Parathyroid adenoma (tissue), 2 donors: Measurements from ENCODE around the gene TDRD12.

Experiments
- H2AFZ ChIP-seq: fragments of 300-600 bp; sonication (generic); one replicate; pipeline ENCODE4 v1.7.0; 2017; ENCODE audit warnings: antibody characterized with exemption, mild to moderate bottlenecking
- H3K27ac ChIP-seq: fragments of 300-600 bp; sonication (generic); one replicate; pipeline ENCODE4 v1.7.0; 2017
- H3K27me3 ChIP-seq: fragments of 300-600 bp; sonication (generic); one replicate; pipeline ENCODE4 v1.7.0; 2017; ENCODE audit warnings: low read length; ENCODE audit not compliant: control insufficient read depth, insufficient read depth
- H3K36me3 ChIP-seq: fragments of 300-600 bp; sonication (generic); one replicate; pipeline ENCODE4 v1.7.0; 2017; ENCODE audit warnings: low read length; ENCODE audit not compliant: control insufficient read depth, insufficient read depth
- H3K4me1 ChIP-seq: fragments of 300-600 bp; sonication (generic); one replicate; pipeline ENCODE4 v1.7.0; 2017; ENCODE audit warnings: control low read depth
- H3K4me2 ChIP-seq: fragments of 300-600 bp; sonication (generic); one replicate; pipeline ENCODE4 v1.7.0; 2017; ENCODE audit warnings: low read length
- H3K4me3 ChIP-seq: fragments of 300-600 bp; sonication (generic); one replicate; pipeline ENCODE4 v1.7.0; 2017; ENCODE audit warnings: low read depth, low read length
- H3K79me2 ChIP-seq: fragments of 300-600 bp; sonication (generic); one replicate; pipeline ENCODE4 v1.7.0; 2017; ENCODE audit warnings: control low read depth
- H3K9ac ChIP-seq: fragments of 300-600 bp; sonication (generic); one replicate; pipeline ENCODE4 v1.7.0; 2017; ENCODE audit warnings: mild to moderate bottlenecking
- H3K9me3 ChIP-seq: fragments of 300-600 bp; sonication (generic); one replicate; pipeline ENCODE4 v1.7.0; 2017; ENCODE audit warnings: low read length; ENCODE audit not compliant: control insufficient read depth
- TF ChIP-seq, protein P1 (sequence below): fragments of 300-600 bp; sonication (generic); IDR thresholded peaks from one replicate; pipeline ENCODE4 v1.7.0; 2017; ENCODE audit warnings: antibody characterized with exemption, mild to moderate bottlenecking
- donor health status: primary hyperparathyroidism.

Gene TDRD12

DNA sequence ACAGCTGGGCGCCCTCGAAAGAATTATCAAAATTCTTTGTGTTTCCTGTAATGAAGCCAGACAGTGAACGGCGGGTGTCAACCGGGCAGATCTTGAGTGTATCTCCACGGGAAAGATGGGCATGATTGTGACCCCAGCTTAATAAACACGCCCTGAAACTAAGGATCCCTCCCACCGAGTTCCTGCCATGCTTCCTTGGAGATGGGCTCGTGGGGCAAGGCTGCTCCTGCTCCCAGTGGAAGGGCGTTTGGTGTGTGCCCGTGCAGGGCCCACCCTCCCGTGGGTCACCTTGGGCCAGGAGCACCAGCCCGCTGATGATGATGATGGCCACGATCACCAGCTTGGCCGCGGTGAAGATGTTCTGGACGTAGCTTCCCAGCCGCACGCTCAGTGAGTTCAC is 142.6 kb downstream of the TDRD12 start:
- H3K9ac ChIP-seq = no peak overlapping the region
- H3K4me3 ChIP-seq = no peak overlapping the region
- H3K27ac ChIP-seq = no peak overlapping the region

DNA sequence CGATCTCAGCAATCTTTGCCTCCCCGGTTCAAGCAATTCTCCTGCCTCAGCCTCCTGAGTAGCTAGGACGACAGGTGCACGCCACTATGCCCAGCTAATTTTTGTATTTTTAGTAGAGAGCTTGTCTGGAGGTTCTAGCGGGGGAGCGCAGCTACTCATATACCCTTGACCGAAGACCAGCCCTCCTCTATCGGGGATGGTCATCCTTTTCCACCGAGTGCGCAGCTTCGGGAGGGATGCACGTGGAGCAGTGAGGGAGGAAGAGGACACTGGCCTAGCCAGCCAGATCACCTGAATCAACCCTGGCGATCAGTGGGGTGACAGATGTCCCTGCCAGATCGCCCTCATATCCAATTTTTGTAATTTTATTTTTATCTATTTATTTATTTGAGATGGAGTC is 143.2 kb downstream of the TDRD12 start:
- Histone ChIP-seq H2AFZ (no peak overlapping the region), H3K27ac (no peak overlapping the region), H3K79me2 (no peaks in the 10 kb centered on the region), H3K4me3 (no peak overlapping the region), H3K9ac (no peak overlapping the region), H3K9me3 (no peaks in the 10 kb centered on the region), H3K4me2 (no peak overlapping the region), H3K36me3 (no peaks in the 10 kb centered on the region), H3K27me3 (no peaks in the 10 kb centered on the region), H3K4me1 (no peaks in the 10 kb centered on the region)
- TF ChIP-seq, protein P1, sequence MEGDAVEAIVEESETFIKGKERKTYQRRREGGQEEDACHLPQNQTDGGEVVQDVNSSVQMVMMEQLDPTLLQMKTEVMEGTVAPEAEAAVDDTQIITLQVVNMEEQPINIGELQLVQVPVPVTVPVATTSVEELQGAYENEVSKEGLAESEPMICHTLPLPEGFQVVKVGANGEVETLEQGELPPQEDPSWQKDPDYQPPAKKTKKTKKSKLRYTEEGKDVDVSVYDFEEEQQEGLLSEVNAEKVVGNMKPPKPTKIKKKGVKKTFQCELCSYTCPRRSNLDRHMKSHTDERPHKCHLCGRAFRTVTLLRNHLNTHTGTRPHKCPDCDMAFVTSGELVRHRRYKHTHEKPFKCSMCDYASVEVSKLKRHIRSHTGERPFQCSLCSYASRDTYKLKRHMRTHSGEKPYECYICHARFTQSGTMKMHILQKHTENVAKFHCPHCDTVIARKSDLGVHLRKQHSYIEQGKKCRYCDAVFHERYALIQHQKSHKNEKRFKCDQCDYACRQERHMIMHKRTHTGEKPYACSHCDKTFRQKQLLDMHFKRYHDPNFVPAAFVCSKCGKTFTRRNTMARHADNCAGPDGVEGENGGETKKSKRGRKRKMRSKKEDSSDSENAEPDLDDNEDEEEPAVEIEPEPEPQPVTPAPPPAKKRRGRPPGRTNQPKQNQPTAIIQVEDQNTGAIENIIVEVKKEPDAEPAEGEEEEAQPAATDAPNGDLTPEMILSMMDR = no peak

More for the DNA sequence above, 142.6 kb downstream of the TDRD12 start:
- no peaks in the 10 kb centered on the region for H3K4me1 ChIP-seq
- H3K79me2 ChIP-seq = no peaks in the 10 kb centered on the region
- H3K36me3 ChIP-seq = no peaks in the 10 kb centered on the region
- TF ChIP-seq, protein P1 = no peak
- no peak overlapping the region for H3K4me2 ChIP-seq
- no peak overlapping the region for H2AFZ ChIP-seq
- no peaks in the 10 kb centered on the region for H3K9me3 ChIP-seq
- no peaks in the 10 kb centered on the region for H3K27me3 ChIP-seq

DNA sequence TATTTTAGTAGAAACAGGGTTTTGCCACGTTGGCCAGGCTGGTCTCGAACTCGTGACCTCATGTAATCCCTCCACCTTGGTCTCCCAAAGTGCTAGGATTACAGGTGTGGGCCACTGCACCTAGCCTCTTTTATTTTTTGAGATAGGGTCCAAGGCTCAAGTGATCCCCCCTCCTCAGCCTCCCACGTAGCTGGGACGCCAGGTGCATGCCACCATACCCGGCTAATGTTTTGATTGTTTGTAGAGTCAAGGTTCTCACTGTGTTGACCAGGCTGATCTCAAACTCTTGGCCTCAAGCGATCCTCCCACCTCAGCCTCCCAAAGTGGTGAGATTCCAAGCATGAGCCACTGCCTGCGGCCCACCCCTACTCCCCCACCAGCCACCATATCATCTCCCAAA is 143.7 kb downstream of the TDRD12 start:
- Histone ChIP-seq H3K4me3 (no peak overlapping the region), H3K4me2 (no peak overlapping the region), H3K9me3 (no peaks in the 10 kb centered on the region), H3K27ac (no peak overlapping the region), H3K4me1 (no peaks in the 10 kb centered on the region), H3K9ac (no peak overlapping the region), H3K79me2 (no peaks in the 10 kb centered on the region), H2AFZ (no peak overlapping the region), H3K27me3 (no peaks in the 10 kb centered on the region), H3K36me3 (no peaks in the 10 kb centered on the region)
- TF ChIP-seq, protein P1 = no peak

DNA sequence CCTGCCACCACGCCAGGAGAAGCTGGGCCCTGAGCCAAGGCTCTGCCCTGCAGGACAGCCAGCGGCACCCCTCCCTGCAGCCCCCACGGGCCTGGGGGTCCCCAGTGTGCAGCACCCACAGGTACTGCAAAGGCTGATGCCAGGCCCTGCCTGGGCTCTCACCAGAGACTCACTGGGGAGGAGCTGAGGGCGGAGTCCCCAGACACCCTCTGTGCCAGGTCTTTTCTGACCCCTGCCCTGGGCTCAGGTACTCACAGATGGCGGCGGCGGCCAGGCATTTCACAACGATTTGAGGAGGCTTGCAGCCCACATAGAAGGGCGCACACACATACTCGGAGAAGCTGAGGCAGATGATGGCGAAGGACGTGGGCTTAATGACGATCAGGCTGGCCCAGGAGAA is 144.3 kb downstream of the TDRD12 start:
- Histone ChIP-seq H3K9ac (no peak overlapping the region), H3K4me3 (no peak overlapping the region), H3K4me1 (no peaks in the 10 kb centered on the region), H3K36me3 (no peaks in the 10 kb centered on the region), H3K79me2 (no peaks in the 10 kb centered on the region), H3K27me3 (no peaks in the 10 kb centered on the region), H3K4me2 (no peak overlapping the region), H3K9me3 (no peaks in the 10 kb centered on the region), H2AFZ (no peak overlapping the region), H3K27ac (no peak overlapping the region)
- TF ChIP-seq, protein P1 = no peak

DNA sequence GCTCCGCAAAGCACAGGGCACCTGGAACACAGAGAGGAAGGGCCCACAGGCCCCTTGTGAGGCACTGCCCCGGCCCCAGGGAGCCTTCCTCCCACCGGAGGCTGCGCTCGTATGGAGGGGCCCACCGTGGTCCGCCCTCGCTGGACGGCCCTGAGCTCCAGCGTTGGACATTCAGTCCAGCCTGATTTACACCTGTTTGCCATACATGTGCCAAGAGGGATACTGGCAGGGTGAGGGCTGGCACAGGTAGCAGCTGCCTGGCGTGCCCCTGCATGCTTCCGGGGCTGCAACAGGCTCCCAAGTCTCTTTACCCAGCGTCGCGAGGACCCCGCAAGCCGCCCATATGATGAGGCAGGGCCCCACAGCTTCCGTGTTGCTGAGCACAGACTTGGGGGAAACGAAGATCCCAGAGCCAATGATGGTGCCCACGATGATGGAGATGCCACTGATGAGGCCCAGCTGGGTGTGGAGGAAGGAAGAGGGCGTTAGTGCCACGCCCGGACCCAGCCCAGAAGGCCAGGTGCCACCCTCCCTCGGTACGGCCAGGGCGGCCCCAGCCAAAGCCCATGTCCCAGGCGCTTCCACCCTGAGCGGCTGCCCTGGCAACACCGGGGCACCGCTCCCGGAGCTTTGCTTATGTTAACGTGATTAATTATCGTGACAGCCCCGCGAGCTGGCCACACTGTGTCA is 144.9 kb downstream of the TDRD12 start:
- H3K4me1 ChIP-seq = no peaks in the 10 kb centered on the region
- no peak overlapping the region for H3K4me3 ChIP-seq
- H3K9me3 ChIP-seq = no peaks in the 10 kb centered on the region
- no peak overlapping the region for H3K4me2 ChIP-seq
- H3K9ac ChIP-seq = no peak overlapping the region
- no peaks in the 10 kb centered on the region for H3K27me3 ChIP-seq
- no peak overlapping the region for H3K27ac ChIP-seq
- no peak overlapping the region for H2AFZ ChIP-seq
- TF ChIP-seq, protein P1 = no peak
- no peaks in the 10 kb centered on the region for H3K36me3 ChIP-seq
- no peaks in the 10 kb centered on the region for H3K79me2 ChIP-seq
